SK-N-SH treated with all-trans-retinoic acid at 6 μM for 48 hours (cell line): ENCODE results near the gene SLC6A19.

Experiments
- ATAC-seq: fragments of 200-7000 bp; cut with Tn5 transposase; 3 replicates; pipeline ENCODE4 v1.9.1; 2020; ENCODE audit warnings: mild to moderate bottlenecking, moderate library complexity
- BACH2 ChIP-seq: fragments of 250-450 bp; sonication (Bioruptor Pico); IDR thresholded peaks from 2 replicates; pipeline ENCODE4 v1.9.0; 2021; ENCODE audit warnings: mild to moderate bottlenecking, borderline replicate concordance
- CREB5 ChIP-seq: fragments of 250-450 bp; sonication (Bioruptor Pico); IDR thresholded peaks from 2 replicates; pipeline ENCODE4 v1.5.1; 2020; ENCODE audit warnings: low read depth, mild to moderate bottlenecking, moderate library complexity
- CSDC2 ChIP-seq: fragments of 250-450 bp; sonication (Bioruptor Pico); IDR thresholded peaks from 2 replicates; pipeline ENCODE4 v1.5.0; 2020; ENCODE audit warnings: mild to moderate bottlenecking, moderate library complexity
- CSRNP3 ChIP-seq: fragments of 250-450 bp; sonication (Bioruptor Pico); IDR thresholded peaks from 2 replicates; pipeline ENCODE4 v1.5.1; 2021; ENCODE audit warnings: mild to moderate bottlenecking, moderate library complexity
- ESRRG ChIP-seq: fragments of 250-450 bp; sonication (Bioruptor Pico); IDR thresholded peaks from 2 replicates; pipeline ENCODE4 v1.6.1; 2021; ENCODE audit warnings: mild to moderate bottlenecking
- GLIS3 ChIP-seq: fragments of 250-450 bp; sonication (Bioruptor Pico); IDR thresholded peaks from 2 replicates; pipeline ENCODE4 v1.5.0; 2020; ENCODE audit warnings: mild to moderate bottlenecking, moderate library complexity
- OSR1 ChIP-seq: fragments of 250-450 bp; sonication (Bioruptor Pico); IDR thresholded peaks from 2 replicates; pipeline ENCODE4 v1.8.0; 2022; ENCODE audit warnings: moderate library complexity, mild to moderate bottlenecking, inconsistent platforms
- PATZ1 ChIP-seq: fragments of 250-450 bp; sonication (Bioruptor Pico); IDR thresholded peaks from 2 replicates; pipeline ENCODE4 v1.8.0; 2020; ENCODE audit warnings: mild to moderate bottlenecking, moderate library complexity, borderline replicate concordance
- POU6F1 ChIP-seq: fragments of 250-450 bp; sonication (Bioruptor Pico); IDR thresholded peaks from 2 replicates; pipeline ENCODE4 v1.8.0; 2021; ENCODE audit warnings: low read depth, mild to moderate bottlenecking, moderate library complexity, borderline replicate concordance
- PPARA ChIP-seq: fragments of 250-450 bp; sonication (Bioruptor Pico); IDR thresholded peaks from 2 replicates; pipeline ENCODE4 v1.5.0; 2020; ENCODE audit warnings: mild to moderate bottlenecking, borderline replicate concordance
- RARB ChIP-seq: fragments of 250-450 bp; sonication (Bioruptor Pico); IDR thresholded peaks from 2 replicates; pipeline ENCODE4 v1.8.0; 2021; ENCODE audit warnings: mild to moderate bottlenecking, moderate library complexity
- SNAI2 ChIP-seq: fragments of 250-450 bp; sonication (Bioruptor Pico); IDR thresholded peaks from 2 replicates; pipeline ENCODE4 v1.5.0; 2020; ENCODE audit warnings: mild to moderate bottlenecking, moderate library complexity
- TCF4 ChIP-seq: fragments of 250-450 bp; sonication (Bioruptor Pico); IDR thresholded peaks from 2 replicates; pipeline ENCODE4 v1.8.0; 2021; ENCODE audit warnings: mild to moderate bottlenecking, moderate library complexity, borderline replicate concordance
- TOX ChIP-seq: fragments of 250-450 bp; sonication (Bioruptor Pico); IDR thresholded peaks from 2 replicates; pipeline ENCODE4 v1.8.0; 2021; ENCODE audit warnings: mild to moderate bottlenecking, moderate library complexity, borderline replicate concordance
- TSHZ2 ChIP-seq: fragments of 250-450 bp; sonication (Bioruptor Pico); IDR thresholded peaks from 2 replicates; pipeline ENCODE4 v1.5.0; 2020; ENCODE audit warnings: mild to moderate bottlenecking, moderate library complexity
- ZC3H10 ChIP-seq: fragments of 250-450 bp; sonication (Bioruptor Pico); IDR thresholded peaks from 2 replicates; pipeline ENCODE4 v1.5.1; 2021; ENCODE audit warnings: mild to moderate bottlenecking, moderate library complexity
- ZFP30 ChIP-seq: fragments of 450-650 bp; formaldehyde crosslinking; IDR thresholded peaks from 2 replicates; pipeline ENCODE4 v1.5.0; 2022; ENCODE audit warnings: mild to moderate bottlenecking, moderate library complexity
- ZNF565 ChIP-seq: fragments of 450-650 bp; formaldehyde crosslinking; conservative IDR thresholded peaks from 2 replicates; pipeline ENCODE4 v1.5.0; 2020; ENCODE audit warnings: low read depth, mild to moderate bottlenecking, moderate library complexity
- ZNF70 ChIP-seq: fragments of 450-650 bp; formaldehyde crosslinking; IDR thresholded peaks from 2 replicates; pipeline ENCODE4 v1.5.0; 2020; ENCODE audit warnings: mild to moderate bottlenecking, moderate library complexity

The SLC6A19 gene

GRCh38 chr5:1202026-1202797 lies 817 bp downstream of the SLC6A19 start:
- TF ChIP-seq PATZ1, result no peak
- TF ChIP-seq SNAI2, result no peak
- TF ChIP-seq TCF4 (CRISPR knock-in tag), result no peak
- no peak for TF ChIP-seq TOX
- no peak for TF ChIP-seq ZNF70 (CRISPR knock-in tag)
- TF ChIP-seq ZC3H10 (CRISPR knock-in tag), result no peak
- TF ChIP-seq ZNF565 (CRISPR knock-in tag), result no peak
- no peak for TF ChIP-seq CREB5 (CRISPR knock-in tag)
- no peak for TF ChIP-seq BACH2 (CRISPR knock-in tag)
- TF ChIP-seq ESRRG (CRISPR knock-in tag), result no peak
- no peak for TF ChIP-seq TSHZ2
- TF ChIP-seq CSRNP3, result no peak
- TF ChIP-seq CSDC2 (CRISPR knock-in tag), result no peak
- no peak for TF ChIP-seq OSR1
- no peak for TF ChIP-seq PPARA (CRISPR knock-in tag)
- TF ChIP-seq ZFP30 (CRISPR knock-in tag), result no peak
- TF ChIP-seq POU6F1, result no peak
- no peak for ATAC-seq

GRCh38 chr5:1202798-1203185 lies 1.4 kb downstream of the SLC6A19 start:
- ATAC-seq, result no peak
- TF ChIP-seq PPARA (CRISPR knock-in tag) (no peak), RARB (no peak), PATZ1 (no peak), TCF4 (CRISPR knock-in tag) (no peak), ZNF70 (CRISPR knock-in tag) (no peak)

GRCh38 chr5:1203311-1203967 lies 2.0 kb downstream of the SLC6A19 start:
- ATAC-seq, result no peak
- no peak for TF ChIP-seq CREB5 (CRISPR knock-in tag)
- no peak for TF ChIP-seq ZFP30 (CRISPR knock-in tag)
- TF ChIP-seq GLIS3, result no peak
- no peak for TF ChIP-seq TCF4 (CRISPR knock-in tag)
- TF ChIP-seq ZNF70 (CRISPR knock-in tag), result no peak
- no peak for TF ChIP-seq CSDC2 (CRISPR knock-in tag)
- no peak for TF ChIP-seq TOX
- TF ChIP-seq ZNF565 (CRISPR knock-in tag), result no peak
